Thymus (tissue), 14 donors: ENCODE results near the gene CD302. TPM values are rescaled to one million over a fixed set of nuclear protein-coding genes. Genes with fewer than 3 reads are reported as not detected.
"Not testable (repeated sequence)": the region's sequence is repeated elsewhere in the genome, so short reads cannot be mapped to it uniquely, and the experiment has no call there.

Experiments
- DNase-seq, 9 donors: peaks; one replicate each; pipeline ENCODE4 v3.0.0-alpha.2; 2013; ENCODE audit warnings: low spot score in 9 of 9, low read depth in 6 of 9, missing footprints in 1 of 9
- H3K27ac ChIP-seq, 2 donors: one replicate each; pipeline ENCODE4 v1.5.1; 2013; ENCODE audit warnings: control low read depth in 1 of 2, low read depth in 1 of 2, low read length in 1 of 2, mild to moderate bottlenecking in 1 of 2, moderate library complexity in 1 of 2
- H3K27me3 ChIP-seq, 2 donors: one replicate each; pipeline ENCODE4 v1.5.1; 2013; ENCODE audit warnings: low read length in 1 of 2; ENCODE audit not compliant: control insufficient read depth in 2 of 2, insufficient read depth in 1 of 2
- H3K36me3 ChIP-seq, 2 donors: one replicate each; pipeline ENCODE4 v1.5.1; 2013; ENCODE audit warnings: low read length in 1 of 2, mild to moderate bottlenecking in 1 of 2, moderate library complexity in 1 of 2; ENCODE audit not compliant: control insufficient read depth in 2 of 2, insufficient read depth in 2 of 2
- H3K4me1 ChIP-seq, 2 donors: one replicate each; pipeline ENCODE4 v1.5.1; 2013; ENCODE audit warnings: low read length in 2 of 2; ENCODE audit not compliant: control insufficient read depth in 2 of 2, insufficient read depth in 2 of 2
- H3K4me3 ChIP-seq, 2 donors: one replicate each; pipeline ENCODE4 v1.5.1; 2013; ENCODE audit warnings: low read length in 2 of 2, control low read depth in 1 of 2, mild to moderate bottlenecking in 1 of 2
- H3K9me3 ChIP-seq, 2 donors: one replicate each; pipeline ENCODE4 v1.5.1; 2013; ENCODE audit warnings: low read length in 1 of 2, mild to moderate bottlenecking in 1 of 2; ENCODE audit not compliant: control insufficient read depth in 2 of 2, insufficient read depth in 1 of 2
- WGBS: extraction: QIAGEN DNeasy Blood & Tissue Kit; methylation state at CpG from one replicate; pipeline ENCODE4 v1.1.7; 2013; 5-methylcytosine and 5-hydroxymethylcytosine counted together
- long read RNA-seq, 10 donors: transcript quantifications; one replicate each; lab custom pipeline, GENCODE V29; 2026
- polyA plus RNA-seq: library from polyadenylated mRNA; stranded (reverse); fragments of 200-250 nt; gene quantifications from one replicate; pipeline ENCODE4 v1.2.3, GENCODE V29; 2013
- total RNA-seq: library from RNA; stranded (reverse); fragments of 120-200 nt; gene quantifications from one replicate; pipeline ENCODE4 v1.2.4, GENCODE V29; 2013
- donor health status: healthy.

The CD302 gene
- total RNA-seq = 4.6 TPM
- polyA plus RNA-seq = 13.7 TPM
- long read RNA-seq, donor 1 = 0 reads
- long read RNA-seq, donor 2, transcript CD302-201 (6 exons, 3,741 nt) = major isoform, 5 of 6 reads
- long read RNA-seq, donor 2, partial matches to known transcripts = 0 of 6 reads
- long read RNA-seq, donor 2, other reads (novel, unspliced or antisense) = 0 of 6 reads
- long read RNA-seq, donor 3, partial matches to known transcripts = 0 of 3 reads
- long read RNA-seq, donor 3, other reads (novel, unspliced or antisense) = 0 of 3 reads
- long read RNA-seq, donor 4, partial matches to known transcripts = 0 of 1 reads
- long read RNA-seq, donor 4, other reads (novel, unspliced or antisense) = 0 of 1 reads
- long read RNA-seq, donor 5, partial matches to known transcripts = 0 of 3 reads
- long read RNA-seq, donor 5, other reads (novel, unspliced or antisense) = 0 of 3 reads
- long read RNA-seq, donor 6, partial matches to known transcripts = 0 of 4 reads
- long read RNA-seq, donor 6, other reads (novel, unspliced or antisense) = 0 of 4 reads
- long read RNA-seq, donor 7, partial matches to known transcripts = 0 of 2 reads
- long read RNA-seq, donor 7, other reads (novel, unspliced or antisense) = 0 of 2 reads
- long read RNA-seq, donor 8, partial matches to known transcripts = 0 of 2 reads
- long read RNA-seq, donor 8, other reads (novel, unspliced or antisense) = 0 of 2 reads
- long read RNA-seq, donor 9, partial matches to known transcripts = 0 of 4 reads
- long read RNA-seq, donor 9, other reads (novel, unspliced or antisense) = 0 of 4 reads
- long read RNA-seq, donor 10, partial matches to known transcripts = 0 of 3 reads
- long read RNA-seq, donor 10, other reads (novel, unspliced or antisense) = 0 of 3 reads

GRCh38 chr2:159797543-159798375, at the start of gene CD302:
CD302 (minus strand) TSS chr2:159798208; CDS start chr2:159798198, 10 bp downstream.
- H3K36me3 ChIP-seq = no peaks in the 10 kb centered on the region
- H3K4me1 ChIP-seq = peaks cover 0 to 14% of the 10 kb centered on the region in 2 donors
- H3K9me3 ChIP-seq = no peaks in the 10 kb centered on the region
- peak within 1 kb of the TSS in 1 of 2 donors; percentile 15 for H3K27ac ChIP-seq
- H3K27me3 ChIP-seq = peaks cover 0 to 24% of the 10 kb centered on the region in 2 donors
- H3K4me3 ChIP-seq = peak within 1 kb of the TSS; percentile 46 to 64
- DNase-seq = peak in 3 of 9 donors; percentile 10 to 27 (median 14)
- WGBS = 1% methylated on average over 82 of the region's 82 CpGs

- H3K4me1 ChIP-seq = no peaks in the 10 kb centered on the region
- H3K27me3 ChIP-seq = no peaks in the 10 kb centered on the region
- no peak overlapping the region for H3K27ac ChIP-seq
- H3K4me3 ChIP-seq = no peak overlapping the region
- no peak for DNase-seq
- 51% methylated on average over 2 of the region's 2 CpGs for WGBS
- no peaks in the 10 kb centered on the region for H3K9me3 ChIP-seq
- H3K36me3 ChIP-seq = peaks cover 0 to 20% of the 10 kb centered on the region in 2 donors
These were observed 48.6 kb upstream of the CD302 start for GRCh38 chr2:159846564-159846963.

- 96% methylated on average over 5 of the region's 5 CpGs for WGBS
These were observed 42.6 kb upstream of the CD302 start for GRCh38 chr2:159840616-159841015.

GRCh38 chr2:159832858-159833257, 34.9 kb upstream of the CD302 start:
- Histone ChIP-seq H3K9me3 (no peaks in the 10 kb centered on the region), H3K27me3 (no peaks in the 10 kb centered on the region), H3K36me3 (peaks cover 0 to 6% of the 10 kb centered on the region in 2 donors), H3K4me1 (no peaks in the 10 kb centered on the region), H3K27ac (no peak overlapping the region), H3K4me3 (no peak overlapping the region)
- DNase-seq = no peak

More at GRCh38 chr2:159840616-159841015, 42.6 kb upstream of the CD302 start:
- no peaks in the 10 kb centered on the region for H3K9me3 ChIP-seq
- DNase-seq = no peak
- H3K4me3 ChIP-seq = no peak overlapping the region
- H3K4me1 ChIP-seq = no peaks in the 10 kb centered on the region
- H3K36me3 ChIP-seq = peaks cover 4 to 6% of the 10 kb centered on the region in 2 donors
- no peak overlapping the region for H3K27ac ChIP-seq
- no peaks in the 10 kb centered on the region for H3K27me3 ChIP-seq

- H3K27ac ChIP-seq = no peak overlapping the region
- H3K27me3 ChIP-seq = no peaks in the 10 kb centered on the region
- WGBS = 97% methylated on average over 7 of the region's 7 CpGs
- no peaks in the 10 kb centered on the region for H3K4me1 ChIP-seq
- H3K9me3 ChIP-seq = no peaks in the 10 kb centered on the region
- no peak overlapping the region for H3K4me3 ChIP-seq
- H3K36me3 ChIP-seq = peaks cover 0 to 6% of the 10 kb centered on the region in 2 donors
- no peak for DNase-seq
These were observed 34.0 kb upstream of the CD302 start for GRCh38 chr2:159832026-159832425.

GRCh38 chr2:159829376-159829775, 31.4 kb upstream of the CD302 start:
- H3K36me3 ChIP-seq = peaks cover 0 to 2% of the 10 kb centered on the region in 2 donors
- H3K27ac ChIP-seq = no peak overlapping the region
- no peaks in the 10 kb centered on the region for H3K27me3 ChIP-seq
- H3K9me3 ChIP-seq = no peaks in the 10 kb centered on the region
- H3K4me1 ChIP-seq = no peaks in the 10 kb centered on the region
- 98% methylated on average over 1 of the region's 1 CpG for WGBS
- H3K4me3 ChIP-seq = no peak overlapping the region
- DNase-seq = no peak

GRCh38 chr2:159828738-159829137, 30.7 kb upstream of the CD302 start:
- DNase-seq = no peak

GRCh38 chr2:159822478-159822833, 24.4 kb upstream of the CD302 start:
- H3K4me3 ChIP-seq, DNase-seq, H3K36me3 ChIP-seq, H3K4me1 ChIP-seq, H3K27ac ChIP-seq, H3K27me3 ChIP-seq, H3K9me3 ChIP-seq: not testable (repeated sequence)
- WGBS = 99% methylated on average over 4 of the region's 4 CpGs

More at GRCh38 chr2:159828738-159829137, 30.7 kb upstream of the CD302 start:
- no peaks in the 10 kb centered on the region for H3K36me3 ChIP-seq
- H3K4me3 ChIP-seq = no peak overlapping the region
- H3K9me3 ChIP-seq = no peaks in the 10 kb centered on the region
- H3K27me3 ChIP-seq = no peaks in the 10 kb centered on the region
- WGBS = 96% methylated on average over 2 of the region's 2 CpGs
- no peaks in the 10 kb centered on the region for H3K4me1 ChIP-seq
- H3K27ac ChIP-seq = no peak overlapping the region
